GM21423 (cell line): ENCODE measurements around the gene TCERG1L.
"Not testable (repeated sequence)": the region's sequence is repeated elsewhere in the genome, so short reads cannot be mapped to it uniquely, and the experiment has no call there.

Experiments used
- ATAC-seq: cut with Tn5 transposase; IDR thresholded peaks from one replicate; pipeline ENCODE4 v1.9.1; 2021; ENCODE audit warnings: mild to moderate bottlenecking, moderate library complexity; ENCODE audit not compliant: unreplicated experiment

TCERG1L gene

GRCh38 chr10:131147301-131147975 lies 164.1 kb downstream of the TCERG1L start:
- ATAC-seq: no peak

DNA sequence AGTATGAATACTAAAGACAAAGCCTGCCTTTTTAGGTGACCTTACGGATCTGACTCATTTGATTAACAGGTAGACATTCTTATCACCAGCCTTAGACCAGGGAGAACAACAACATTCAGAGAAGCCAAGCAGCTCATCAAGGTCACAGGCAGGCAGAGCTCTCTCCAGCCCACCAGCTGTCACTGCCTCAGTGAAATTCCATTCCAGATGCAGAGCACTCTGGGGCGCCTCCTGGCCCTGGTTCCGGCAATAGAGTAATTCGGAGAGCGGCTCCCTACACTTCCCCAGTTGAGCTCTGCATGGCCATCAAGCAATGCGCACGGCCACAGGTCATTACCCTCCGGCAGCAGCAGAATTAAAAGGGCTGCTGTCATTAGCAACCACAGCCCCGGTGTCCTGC lies 164.7 kb downstream of the TCERG1L start:
- no peak for ATAC-seq

GRCh38 chr10:131145756-131146155 lies 165.8 kb downstream of the TCERG1L start:
- no peak for ATAC-seq

- ATAC-seq: no peak
Measured at GRCh38 chr10:131144711-131145375, 166.7 kb downstream of the TCERG1L start.

DNA sequence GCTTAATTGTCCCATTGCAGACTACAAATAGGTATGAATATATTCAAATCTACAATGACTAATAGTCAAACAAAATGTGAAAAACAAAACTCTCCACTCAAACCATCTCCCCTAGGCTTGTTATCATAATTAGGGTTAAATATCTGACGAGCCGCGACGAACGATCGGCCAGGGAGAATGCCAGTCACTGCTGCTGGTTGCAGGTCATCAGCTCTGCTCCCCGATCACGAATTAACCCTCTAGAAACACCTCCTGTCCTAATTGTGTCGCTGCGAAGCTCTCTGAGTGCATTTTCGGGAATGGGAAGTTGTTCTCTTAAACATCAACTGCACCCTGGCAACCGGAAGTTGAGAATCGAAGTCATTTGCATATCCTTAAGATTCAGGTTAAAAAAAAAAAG lies 167.3 kb downstream of the TCERG1L start:
- no peak for ATAC-seq

GRCh38 chr10:131143425-131144165 lies 167.9 kb downstream of the TCERG1L start:
- no peak for ATAC-seq

DNA sequence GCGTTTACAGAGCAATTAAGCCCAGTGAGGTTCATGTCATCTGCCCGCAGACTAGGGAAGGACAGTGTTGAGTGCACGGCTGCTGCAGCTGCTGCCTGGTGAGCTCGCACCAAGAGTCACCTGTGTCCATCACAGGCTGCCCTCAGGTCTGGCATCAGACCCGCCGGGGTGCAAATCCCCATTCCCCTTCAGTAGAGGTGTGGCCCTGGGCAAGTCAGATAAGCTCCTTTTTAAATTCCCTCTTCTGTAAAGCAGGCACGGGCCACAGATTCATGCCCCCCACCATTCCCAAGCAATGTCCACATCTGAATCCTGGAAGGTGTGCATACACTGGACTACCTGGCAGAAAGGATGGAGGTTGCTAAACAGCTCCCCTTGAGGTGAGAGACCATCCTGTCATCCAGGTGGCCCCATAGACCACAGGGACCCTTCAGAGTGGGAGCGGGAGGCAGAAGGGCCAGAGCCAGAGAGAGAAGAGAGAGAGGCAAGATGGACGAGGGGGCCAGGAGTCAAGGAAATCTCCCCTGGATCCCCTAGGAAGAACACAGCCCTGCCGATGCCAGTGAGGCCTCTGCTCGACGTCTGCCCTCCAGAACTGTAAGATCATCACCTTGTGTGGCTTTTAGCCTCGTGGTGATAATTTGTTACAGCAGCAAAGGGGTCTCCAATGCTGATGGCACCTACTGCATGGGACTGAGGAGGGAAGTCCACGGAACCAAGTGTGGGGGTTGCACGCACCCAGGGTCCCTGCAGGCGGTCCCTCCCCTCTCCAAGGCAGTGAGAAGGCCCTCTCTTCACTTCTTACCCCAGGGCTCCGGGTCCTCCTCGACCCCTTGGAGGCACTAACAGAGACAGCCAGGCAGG lies 168.8 kb downstream of the TCERG1L start:
- no peak for ATAC-seq

GRCh38 chr10:131141645-131142516 lies 169.6 kb downstream of the TCERG1L start:
- no peak for ATAC-seq

DNA sequence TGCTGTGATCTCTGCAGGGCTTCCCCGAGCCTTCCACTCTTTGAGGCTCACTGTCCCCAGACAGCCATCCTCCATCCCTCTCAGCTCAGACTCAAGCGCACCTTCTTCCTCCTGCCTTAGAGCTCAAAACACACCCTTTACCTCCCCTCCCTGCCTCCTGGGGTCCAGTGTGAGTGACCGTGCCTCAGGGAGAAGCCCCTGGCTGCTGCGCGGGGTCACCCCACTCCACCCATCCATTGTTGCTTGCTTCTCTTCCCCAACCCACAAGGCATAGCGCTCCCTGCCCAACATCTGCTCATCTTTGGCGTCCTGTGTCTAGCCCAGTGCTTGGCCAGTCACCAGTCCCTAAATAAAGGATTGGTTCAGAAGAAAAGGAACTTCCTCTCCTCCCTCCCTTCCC lies 170.3 kb downstream of the TCERG1L start:
- no peak for ATAC-seq

GRCh38 chr10:131140606-131141005 lies 170.9 kb downstream of the TCERG1L start:
- ATAC-seq: no peak

GRCh38 chr10:131137223-131137622 lies 174.3 kb downstream of the TCERG1L start:
- no peak for ATAC-seq

DNA sequence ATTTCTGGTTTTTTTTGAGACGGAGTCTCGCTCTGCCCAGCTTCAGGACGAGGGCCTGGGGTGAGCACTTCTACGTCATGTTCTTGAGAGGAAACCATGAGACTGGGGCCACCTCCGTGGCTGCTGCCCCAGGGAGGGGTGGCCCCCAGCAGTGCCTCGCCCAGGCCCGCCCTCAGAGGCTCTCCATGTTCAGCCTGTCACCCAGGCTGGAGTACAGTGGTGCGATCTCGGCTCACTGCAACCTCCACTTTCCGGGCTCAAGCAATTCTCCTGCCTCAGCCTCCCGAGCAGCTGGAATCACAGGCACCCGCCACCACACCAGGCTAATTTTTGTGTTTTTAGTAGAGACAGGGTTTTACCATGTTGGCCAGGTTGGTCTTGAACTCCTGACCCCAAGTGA lies 175.2 kb downstream of the TCERG1L start:
- not testable (repeated sequence) for ATAC-seq

DNA sequence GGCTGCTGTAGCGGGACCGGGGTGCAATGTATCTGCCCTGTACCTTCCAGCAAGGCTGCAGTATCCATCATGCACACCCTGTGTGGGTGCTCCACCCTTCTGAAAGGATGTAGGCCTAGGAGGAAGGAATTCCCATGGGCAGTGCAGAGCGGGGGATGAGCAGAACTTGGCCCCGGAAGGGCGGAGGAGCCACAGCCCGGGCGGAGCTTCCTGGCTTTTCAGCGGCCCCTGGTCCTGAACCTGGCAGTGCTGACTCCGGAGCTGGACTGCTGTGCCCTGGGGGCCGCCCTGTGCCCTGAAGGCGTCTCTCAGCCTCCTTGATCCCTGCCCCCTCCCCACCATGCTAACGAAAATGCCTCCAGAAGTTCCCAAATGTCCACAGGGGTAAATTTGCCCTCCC lies 175.8 kb downstream of the TCERG1L start:
- ATAC-seq: no peak

- ATAC-seq: no peak
Measured at GRCh38 chr10:131134651-131135050, 176.9 kb downstream of the TCERG1L start.

DNA sequence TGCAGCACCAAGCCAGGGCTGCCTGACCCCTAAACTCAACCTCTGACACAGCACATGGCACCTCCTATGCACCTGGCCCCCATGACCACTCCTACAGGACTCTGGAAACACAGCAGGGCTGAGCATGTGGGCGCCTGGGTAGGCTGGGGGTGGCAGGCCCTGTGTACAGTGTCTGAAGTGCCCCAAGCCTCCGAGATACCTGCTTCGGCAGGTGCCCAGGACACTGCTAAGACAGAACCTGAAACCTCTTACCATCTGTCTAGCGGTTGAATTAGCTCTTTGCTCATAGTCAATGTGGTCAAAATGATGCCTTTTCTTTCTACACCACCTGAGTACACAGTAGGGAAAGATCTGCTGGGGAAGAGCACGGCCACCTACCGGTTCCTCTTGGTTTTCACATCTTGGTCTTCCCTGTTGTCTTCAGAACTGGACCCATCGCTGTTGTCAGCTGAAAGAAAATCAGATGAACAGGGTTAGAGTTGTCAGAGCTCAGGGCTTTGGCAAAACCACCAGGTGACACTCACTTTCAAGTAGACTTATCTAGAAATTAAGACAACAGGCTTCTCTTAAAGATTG lies 177.4 kb downstream of the TCERG1L start:
- ATAC-seq: no peak

- ATAC-seq: no peak
Measured at GRCh38 chr10:131132681-131133080, 178.8 kb downstream of the TCERG1L start.

- no peak for ATAC-seq
Measured at GRCh38 chr10:131131726-131132591, 179.6 kb downstream of the TCERG1L start.

DNA sequence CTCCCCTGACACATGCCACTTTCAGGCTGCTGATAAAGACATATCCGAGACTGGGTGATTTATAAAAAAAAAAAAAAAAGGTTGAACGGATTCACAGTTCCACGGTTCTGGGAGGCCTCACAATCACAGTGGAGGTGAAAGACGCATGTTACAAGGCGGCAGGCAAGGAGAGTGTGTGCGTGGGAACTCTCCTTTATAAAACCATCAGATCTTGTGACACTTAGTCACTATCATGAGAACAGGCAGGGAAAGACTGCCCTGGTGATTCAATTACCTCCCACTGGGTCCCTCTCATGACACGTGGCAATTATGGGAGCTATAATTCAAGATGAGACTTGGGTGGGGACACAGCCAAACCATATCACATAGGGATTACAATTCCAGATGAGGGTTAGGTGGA lies 181.5 kb downstream of the TCERG1L start:
- ATAC-seq: no peak

GRCh38 chr10:131129544-131129943 lies 182.0 kb downstream of the TCERG1L start:
- ATAC-seq: no peak
